Upper lobe of left lung (tissue), 4 donors: ENCODE data around the gene TWNK.

ENCODE experiments used
- CTCF ChIP-seq, 6 experiments: fragments of 450-650 bp in 4 of 6; fragments of 200-600 bp in 2 of 6; sonication (generic) in 2 of 6; IDR thresholded peaks; one replicate each; pipeline ENCODE4 v1.5.1; 2016 to 2019; ENCODE audit warnings: antibody characterized with exemption in 6 of 6
- EP300 ChIP-seq, 4 donors: sonication (generic); formaldehyde crosslinking; IDR thresholded peaks; one replicate each; pipeline ENCODE4 v1.5.1; 2017; ENCODE audit warnings: antibody characterized with exemption in 4 of 4, control low read depth in 2 of 4
- POLR2A ChIP-seq, 4 donors: fragments of 450-650 bp; IDR thresholded peaks; one replicate each; pipeline ENCODE4 v1.5.1; 2016 to 2017; ENCODE audit warnings: antibody characterized with exemption in 4 of 4, mild to moderate bottlenecking in 2 of 4

- TF ChIP-seq CTCF (IDR thresholded peaks at IDR 0.05) (no peak), EP300 (IDR thresholded peaks at IDR 0.05) (no peak), POLR2A (IDR thresholded peaks at IDR 0.05) (no peak)
Measured at GRCh38 chr10:101040851-101041250, 53.5 kb downstream of the TWNK start.
